ENCODE data around the gene TNIP1.

The TNIP1 gene

DNA sequence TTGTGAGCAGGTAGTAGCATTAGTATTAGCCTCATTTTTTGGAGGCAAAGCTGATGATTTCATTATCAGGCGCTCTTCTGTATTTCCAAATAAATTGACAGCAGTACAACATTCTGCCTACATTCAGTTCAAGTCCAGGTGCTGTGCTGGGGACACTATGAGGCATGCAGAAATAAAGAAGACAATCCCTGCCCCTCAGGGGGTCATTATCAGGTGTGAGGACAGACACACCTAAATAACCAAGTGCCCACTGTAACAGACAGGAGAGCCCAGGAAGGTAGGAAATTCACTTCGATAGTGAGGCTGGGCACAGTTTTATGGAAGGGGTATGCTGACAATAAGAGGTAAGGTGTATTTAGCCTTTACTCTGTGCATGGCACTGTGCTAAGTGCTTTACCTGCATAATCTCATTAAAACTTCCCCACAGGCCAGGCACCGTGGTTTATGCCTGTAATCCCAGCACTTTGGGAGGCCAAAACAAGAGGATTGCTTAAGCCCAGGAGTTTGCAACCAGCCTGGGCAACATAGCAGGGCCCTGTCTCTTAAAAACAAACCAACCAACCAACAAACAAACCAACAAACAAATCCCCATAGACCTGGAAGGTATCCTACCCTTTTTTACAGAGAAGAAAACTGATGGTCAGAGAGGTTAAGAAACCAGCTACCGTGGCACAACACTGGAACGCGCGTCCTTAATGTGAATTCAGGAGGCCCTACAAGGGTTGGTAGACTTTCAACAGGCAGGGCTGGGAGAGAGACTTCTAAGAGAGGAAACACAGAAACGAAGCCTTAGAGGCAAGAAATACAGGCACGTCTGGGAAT is 77.9 kb downstream of the TNIP1 start:
- no peak overlapping the region for H3K4me3 ChIP-seq (ENCODE audit: low read depth, low read length)
- peaks cover 16% of the 10 kb centered on the region for H3K4me1 ChIP-seq (ENCODE audit: control insufficient read depth, insufficient read depth, low read length, unreplicated experiment)
- no peak overlapping the region for H3K27ac ChIP-seq (ENCODE audit: low read depth, low read length)
- no peak overlapping the region for H2AFZ ChIP-seq (ENCODE audit: low read length, unreplicated experiment)
- H3K36me3 ChIP-seq (ENCODE audit: insufficient read depth, low read length) = no peaks in the 10 kb centered on the region
- no peaks in the 10 kb centered on the region for H3K79me2 ChIP-seq (ENCODE audit: control insufficient read depth, insufficient read depth, low read length, unreplicated experiment)
- H3K27me3 ChIP-seq (ENCODE audit: insufficient read depth, low read length) = no peaks in the 10 kb centered on the region

DNA sequence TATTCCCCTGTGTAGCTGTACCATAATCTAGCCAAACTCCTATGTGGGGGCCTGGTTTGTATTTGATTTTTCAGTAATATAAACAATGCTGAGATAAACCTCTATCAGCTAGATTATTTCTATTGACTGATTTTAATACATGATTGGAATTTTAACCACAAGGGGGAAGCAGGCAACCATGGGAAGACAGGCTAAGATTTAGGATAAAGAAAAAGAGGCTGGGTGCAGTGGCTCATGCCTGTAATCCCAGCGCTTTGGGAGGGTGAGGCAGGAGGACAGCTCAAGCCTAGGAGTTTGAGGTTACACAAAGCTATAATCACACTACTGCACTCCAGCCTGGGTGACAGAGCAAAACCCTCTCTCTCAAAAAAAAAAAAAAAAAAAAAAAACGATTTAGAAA is 78.6 kb downstream of the TNIP1 start:
- no peak overlapping the region for H3K4me3 ChIP-seq (ENCODE audit: low read depth, low read length)
- H3K27ac ChIP-seq (ENCODE audit: low read depth, low read length) = no peak overlapping the region
- no peak overlapping the region for H2AFZ ChIP-seq (ENCODE audit: low read length, unreplicated experiment)
- no peaks in the 10 kb centered on the region for H3K27me3 ChIP-seq (ENCODE audit: insufficient read depth, low read length)
- no peaks in the 10 kb centered on the region for H3K79me2 ChIP-seq (ENCODE audit: control insufficient read depth, insufficient read depth, low read length, unreplicated experiment)
- peaks cover 16% of the 10 kb centered on the region for H3K4me1 ChIP-seq (ENCODE audit: control insufficient read depth, insufficient read depth, low read length, unreplicated experiment)
- H3K36me3 ChIP-seq (ENCODE audit: insufficient read depth, low read length) = no peaks in the 10 kb centered on the region

DNA sequence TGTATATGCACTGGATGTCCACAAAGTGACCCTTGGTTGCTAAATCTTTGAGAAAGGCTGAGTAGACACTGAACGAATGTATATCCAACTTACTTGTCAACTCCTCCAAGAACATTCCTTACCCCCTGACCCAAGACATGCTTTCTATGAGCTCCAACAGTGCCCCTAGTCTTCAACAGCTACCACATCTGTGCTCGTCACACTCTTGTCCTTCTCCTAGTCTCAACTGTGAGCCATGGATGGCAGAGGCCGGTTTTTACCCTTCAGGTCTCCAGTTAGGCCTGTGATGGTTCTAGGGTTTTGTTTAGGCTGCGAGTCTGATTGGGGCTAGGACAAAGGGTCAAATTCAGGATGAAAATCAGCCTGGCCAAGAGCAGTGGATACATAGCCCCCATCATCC is 79.4 kb downstream of the TNIP1 start:
- no peaks in the 10 kb centered on the region for H3K79me2 ChIP-seq (ENCODE audit: control insufficient read depth, insufficient read depth, low read length, unreplicated experiment)
- no peaks in the 10 kb centered on the region for H3K27me3 ChIP-seq (ENCODE audit: insufficient read depth, low read length)
- H2AFZ ChIP-seq (ENCODE audit: low read length, unreplicated experiment) = no peak overlapping the region
- no peaks in the 10 kb centered on the region for H3K36me3 ChIP-seq (ENCODE audit: insufficient read depth, low read length)
- H3K4me1 ChIP-seq (ENCODE audit: control insufficient read depth, insufficient read depth, low read length, unreplicated experiment) = peaks cover 12% of the 10 kb centered on the region
- H3K27ac ChIP-seq (ENCODE audit: low read depth, low read length) = no peak overlapping the region
- H3K4me3 ChIP-seq (ENCODE audit: low read depth, low read length) = no peak overlapping the region

DNA sequence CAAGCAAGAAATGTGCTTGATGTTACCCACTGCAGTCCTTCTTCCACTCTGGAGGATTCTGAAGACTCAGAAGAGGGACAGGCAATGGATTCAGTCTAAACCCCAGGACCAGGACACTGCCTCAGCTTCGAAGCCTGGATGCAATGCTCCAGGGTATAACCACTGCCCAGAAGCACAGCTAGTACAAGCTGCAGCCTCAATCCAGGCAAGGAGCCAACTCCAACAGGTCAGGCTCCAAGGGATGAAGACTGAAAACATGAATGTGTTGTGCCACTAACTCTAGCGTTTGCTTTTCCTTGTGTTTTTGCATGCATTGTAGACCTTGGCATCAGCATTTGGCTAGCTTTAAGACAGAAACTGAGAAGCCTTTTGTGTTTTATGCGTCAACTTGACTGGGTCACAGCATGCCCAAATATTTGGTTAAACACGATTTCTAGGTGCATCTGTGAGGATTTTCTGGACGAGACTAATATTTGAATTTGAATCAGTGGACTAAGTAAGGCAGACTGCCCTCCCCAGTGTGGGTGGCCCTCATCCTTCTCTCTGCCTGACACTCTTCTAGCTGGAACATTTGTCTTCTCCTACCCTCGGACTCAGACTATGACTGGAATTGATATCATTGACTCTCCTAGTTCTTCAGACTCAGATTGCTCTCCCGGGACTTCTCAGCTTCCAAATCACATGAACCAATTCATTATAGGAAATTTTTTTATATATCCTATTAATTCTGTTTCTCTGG is 81.0 kb downstream of the TNIP1 start:
- no peak overlapping the region for H3K27ac ChIP-seq (ENCODE audit: low read depth, low read length)
- no peaks in the 10 kb centered on the region for H3K36me3 ChIP-seq (ENCODE audit: insufficient read depth, low read length)
- no peaks in the 10 kb centered on the region for H3K79me2 ChIP-seq (ENCODE audit: control insufficient read depth, insufficient read depth, low read length, unreplicated experiment)
- no peaks in the 10 kb centered on the region for H3K4me1 ChIP-seq (ENCODE audit: control insufficient read depth, insufficient read depth, low read length, unreplicated experiment)
- H3K4me3 ChIP-seq (ENCODE audit: low read depth, low read length) = no peak overlapping the region
- H2AFZ ChIP-seq (ENCODE audit: low read length, unreplicated experiment) = no peak overlapping the region
- no peaks in the 10 kb centered on the region for H3K27me3 ChIP-seq (ENCODE audit: insufficient read depth, low read length)

DNA sequence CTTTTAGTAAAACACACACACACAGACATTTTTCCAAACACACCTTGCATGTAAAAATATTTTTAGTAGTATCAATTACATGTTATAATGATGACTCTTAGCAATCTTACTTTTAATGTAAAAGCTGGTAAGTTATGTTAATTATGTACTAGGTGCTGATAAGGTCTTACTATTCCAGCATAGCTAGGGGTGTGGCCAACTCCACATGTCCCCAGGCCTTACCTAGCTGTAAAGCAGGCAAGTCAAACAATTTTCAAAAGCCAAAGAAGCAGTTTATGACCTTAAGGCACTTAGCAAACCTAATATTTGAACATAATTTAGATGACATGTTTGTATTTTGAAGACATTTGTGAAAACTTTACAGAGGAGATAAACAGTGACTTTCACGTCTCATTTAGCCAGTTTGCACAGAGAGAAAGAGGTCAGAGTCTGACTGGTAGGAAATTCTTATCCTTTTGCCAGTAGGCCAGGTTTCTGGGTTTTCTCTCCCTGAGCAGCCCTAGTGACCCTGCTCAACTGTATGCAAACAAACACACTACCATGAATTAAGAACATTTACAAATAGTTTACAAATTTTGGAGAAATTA is 86.9 kb downstream of the TNIP1 start:
- Histone ChIP-seq H3K4me3 (ENCODE audit: low read depth, low read length) (no peak overlapping the region), H3K27ac (ENCODE audit: low read depth, low read length) (no peak overlapping the region), H3K36me3 (ENCODE audit: insufficient read depth, low read length) (no peaks in the 10 kb centered on the region), H3K4me1 (ENCODE audit: control insufficient read depth, insufficient read depth, low read length, unreplicated experiment) (no peaks in the 10 kb centered on the region), H3K27me3 (ENCODE audit: insufficient read depth, low read length) (peaks cover 3% of the 10 kb centered on the region; the same call in 1 of the 2 replicates), H2AFZ (ENCODE audit: low read length, unreplicated experiment) (no peak overlapping the region), H3K79me2 (ENCODE audit: control insufficient read depth, insufficient read depth, low read length, unreplicated experiment) (no peaks in the 10 kb centered on the region)

DNA sequence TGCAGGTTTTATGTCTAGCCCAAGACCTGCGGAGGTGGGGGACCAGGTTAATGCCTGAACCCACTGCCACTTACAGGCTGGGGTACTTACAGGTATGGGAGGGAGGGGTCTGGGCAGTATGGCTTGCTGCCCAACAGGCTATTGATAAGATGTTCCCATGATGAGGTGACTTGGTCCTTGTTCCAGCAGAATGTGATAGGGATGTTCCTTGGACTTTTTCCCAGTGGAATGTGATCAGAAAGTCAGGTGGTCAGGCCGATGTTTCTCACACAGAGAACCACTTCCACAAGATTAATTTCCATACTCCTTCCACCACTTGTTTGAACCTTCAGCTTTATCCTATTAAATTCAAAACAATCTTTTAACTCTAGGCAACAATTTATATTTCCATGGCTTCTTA is 87.4 kb downstream of the TNIP1 start:
- H3K4me1 ChIP-seq (ENCODE audit: control insufficient read depth, insufficient read depth, low read length, unreplicated experiment) = no peaks in the 10 kb centered on the region
- H3K27me3 ChIP-seq (ENCODE audit: insufficient read depth, low read length) = peaks cover 3% of the 10 kb centered on the region; the same call in 1 of the 2 replicates
- no peak overlapping the region for H2AFZ ChIP-seq (ENCODE audit: low read length, unreplicated experiment)
- no peaks in the 10 kb centered on the region for H3K36me3 ChIP-seq (ENCODE audit: insufficient read depth, low read length)
- H3K4me3 ChIP-seq (ENCODE audit: low read depth, low read length) = no peak overlapping the region
- H3K27ac ChIP-seq (ENCODE audit: low read depth, low read length) = no peak overlapping the region
- no peaks in the 10 kb centered on the region for H3K79me2 ChIP-seq (ENCODE audit: control insufficient read depth, insufficient read depth, low read length, unreplicated experiment)

DNA sequence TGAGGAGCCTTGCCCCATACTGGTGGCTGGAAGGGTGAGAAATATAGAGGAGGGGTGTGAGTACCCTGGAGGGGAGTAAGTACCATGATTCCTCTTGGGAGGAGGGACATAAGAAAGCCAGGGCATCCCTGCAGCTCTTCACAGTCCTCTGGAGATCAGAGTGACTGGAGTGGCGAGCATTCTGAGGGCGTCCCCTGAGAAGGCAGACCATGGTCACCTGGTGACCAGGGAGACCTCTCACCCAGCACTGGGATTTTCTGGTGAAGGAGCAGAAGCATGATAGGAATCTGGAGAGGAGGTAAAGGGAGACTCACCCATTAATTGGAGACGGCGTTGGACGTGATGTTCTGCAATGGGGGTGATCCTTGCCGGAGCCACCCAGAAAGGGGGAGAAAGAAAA is 88.1 kb downstream of the TNIP1 start:
- Histone ChIP-seq H3K27ac (ENCODE audit: low read depth, low read length) (no peak overlapping the region), H3K36me3 (ENCODE audit: insufficient read depth, low read length) (no peaks in the 10 kb centered on the region), H3K4me1 (ENCODE audit: control insufficient read depth, insufficient read depth, low read length, unreplicated experiment) (no peaks in the 10 kb centered on the region), H3K27me3 (ENCODE audit: insufficient read depth, low read length) (peaks cover 3% of the 10 kb centered on the region; the same call in 1 of the 2 replicates), H3K79me2 (ENCODE audit: control insufficient read depth, insufficient read depth, low read length, unreplicated experiment) (no peaks in the 10 kb centered on the region), H2AFZ (ENCODE audit: low read length, unreplicated experiment) (no peak overlapping the region), H3K4me3 (ENCODE audit: low read depth, low read length) (no peak overlapping the region)

DNA sequence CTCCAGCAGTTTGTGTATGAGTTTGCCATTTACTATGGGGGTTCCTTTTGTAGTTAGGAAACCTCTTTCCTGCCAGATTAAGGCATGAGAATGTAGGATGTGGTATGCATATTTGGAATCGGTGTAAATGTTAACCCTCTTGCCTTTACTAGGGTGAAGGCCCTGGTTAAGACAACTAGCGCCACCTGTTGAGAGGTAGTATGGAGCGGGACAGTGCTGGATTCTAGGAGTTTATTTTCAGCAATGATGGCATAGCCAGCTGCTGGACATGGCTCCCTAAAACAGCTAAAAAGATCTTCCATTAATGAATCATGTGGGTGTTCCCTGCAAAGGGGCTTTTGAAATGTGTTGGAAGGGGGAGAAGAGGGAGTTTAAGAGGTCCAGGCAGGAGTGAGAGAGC is 91.1 kb downstream of the TNIP1 start:
- H3K27ac ChIP-seq (ENCODE audit: low read depth, low read length) = no peak overlapping the region
- H3K4me3 ChIP-seq (ENCODE audit: low read depth, low read length) = no peak overlapping the region
- H2AFZ ChIP-seq (ENCODE audit: low read length, unreplicated experiment) = no peak overlapping the region
- H3K79me2 ChIP-seq (ENCODE audit: control insufficient read depth, insufficient read depth, low read length, unreplicated experiment) = no peaks in the 10 kb centered on the region
- no peaks in the 10 kb centered on the region for H3K4me1 ChIP-seq (ENCODE audit: control insufficient read depth, insufficient read depth, low read length, unreplicated experiment)
- peaks cover 6% of the 10 kb centered on the region; the same call in 1 of the 2 replicates for H3K27me3 ChIP-seq (ENCODE audit: insufficient read depth, low read length)
- H3K36me3 ChIP-seq (ENCODE audit: insufficient read depth, low read length) = no peaks in the 10 kb centered on the region

DNA sequence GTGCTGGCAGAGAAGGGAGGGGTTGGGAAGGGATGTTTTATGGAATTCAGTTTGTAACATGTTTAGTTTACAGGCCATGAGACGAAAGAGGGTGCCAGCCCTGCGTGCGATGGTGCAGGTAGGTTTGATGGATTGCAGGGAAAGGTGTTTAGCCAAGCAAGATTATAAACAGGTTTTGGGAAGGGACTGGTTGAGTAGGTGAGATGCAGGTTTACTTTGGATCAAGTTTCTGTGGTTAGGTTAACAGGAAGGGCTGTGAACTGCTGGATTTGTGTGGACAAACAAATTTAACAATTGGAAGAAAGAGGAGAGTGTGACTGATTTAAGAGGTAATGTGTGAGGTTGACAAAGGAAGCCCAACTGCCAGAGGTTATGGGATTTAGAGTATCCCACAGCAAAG is 93.1 kb downstream of the TNIP1 start:
- Histone ChIP-seq H3K4me3 (ENCODE audit: low read depth, low read length) (no peak overlapping the region), H3K36me3 (ENCODE audit: insufficient read depth, low read length) (no peaks in the 10 kb centered on the region), H3K27me3 (ENCODE audit: insufficient read depth, low read length) (peaks cover 10% of the 10 kb centered on the region; the same call in 1 of the 2 replicates), H2AFZ (ENCODE audit: low read length, unreplicated experiment) (no peak overlapping the region), H3K4me1 (ENCODE audit: control insufficient read depth, insufficient read depth, low read length, unreplicated experiment) (no peaks in the 10 kb centered on the region), H3K27ac (ENCODE audit: low read depth, low read length) (no peak overlapping the region), H3K79me2 (ENCODE audit: control insufficient read depth, insufficient read depth, low read length, unreplicated experiment) (no peaks in the 10 kb centered on the region)
